H1 (cell line): Measurements from ENCODE around the gene NSUN7. TPM values are rescaled to one million over a fixed set of nuclear protein-coding genes. Genes with fewer than 3 reads are reported as not detected.

Experiments
- CTCF ChIA-PET: fragments of 300-600 bp; sonication (Branson Sonifier 250); formaldehyde crosslinking; loops from one replicate; lab custom pipeline; 2021; ENCODE audit not compliant: partially characterized antibody; lab: Charles Lee
- POLR2A ChIA-PET: fragments of 300-600 bp; sonication (Branson Sonifier 250); formaldehyde crosslinking; loops from one replicate; lab custom pipeline; 2021; ENCODE audit warnings: inconsistent platforms; ENCODE audit not compliant: partially characterized antibody; lab: Charles Lee
- DNase-seq, 2 experiments: peaks; one replicate each; pipeline versions ENCODE4 v3.0.0 to v3.0.0-alpha.2; 2010 to 2022; ENCODE audit warnings: low spot score in 2 of 2, low read depth in 1 of 2, mixed read lengths in 1 of 2
- FAIRE-seq: peaks from 2 replicates; lab custom pipeline; 2011; peaks lifted over from hg19 to GRCh38; lab: Jason Lieb, UNC
- H2AFZ ChIP-seq: 2 replicates; pipeline ENCODE4 v1.8.1; 2012; ENCODE audit warnings: low read length, inconsistent platforms
- H2AK5ac ChIP-seq: 2 replicates; pipeline ENCODE4 v1.6.1; 2013; ENCODE audit warnings: low read depth, low read length
- H2BK120ac ChIP-seq: replicated peaks from 2 replicates; pipeline ENCODE3; 2013; ENCODE audit warnings: low read depth, low read length, inconsistent platforms
- H2BK12ac ChIP-seq: 2 replicates; pipeline ENCODE4 v1.6.1; 2013; ENCODE audit warnings: low read depth, low read length
- H2BK15ac ChIP-seq: 2 replicates; pipeline ENCODE4 v1.6.1; 2013; ENCODE audit warnings: low read length
- H2BK20ac ChIP-seq: 2 replicates; pipeline ENCODE4 v1.6.1; 2013; ENCODE audit warnings: low read length
- H2BK5ac ChIP-seq: 2 replicates; pipeline ENCODE4 v1.6.1; 2013; ENCODE audit warnings: low read depth, low read length
- H3K14ac ChIP-seq: 2 replicates; pipeline ENCODE4 v1.6.1; 2013; ENCODE audit warnings: inconsistent platforms; ENCODE audit not compliant: insufficient read length
- H3K18ac ChIP-seq: 2 replicates; pipeline ENCODE4 v1.6.1; 2013; ENCODE audit warnings: low read length; ENCODE audit errors: extremely low read depth
- H3K23ac ChIP-seq: 2 replicates; pipeline ENCODE4 v1.6.1; 2013; ENCODE audit warnings: inconsistent platforms; ENCODE audit not compliant: insufficient read length
- H3K23me2 ChIP-seq: 2 replicates; pipeline ENCODE4 v1.6.1; 2013; ENCODE audit warnings: low read depth, low read length
- H3K27ac ChIP-seq: 2 replicates; pipeline ENCODE4 v1.6.1; 2011; ENCODE audit warnings: low read depth, low read length, inconsistent platforms
- H3K27me3 ChIP-seq, 4 experiments: replicated peaks in 1 of 4; 1 replicate in 1 of 4; 2 replicates in 3 of 4; pipeline versions ENCODE4 v1.6.1 to v1.8.1; 2011 to 2013; ENCODE audit warnings: low read length in 3 of 4, mild to moderate bottlenecking in 3 of 4, inconsistent platforms in 2 of 4, mixed read lengths in 2 of 4, moderate library complexity in 1 of 4; ENCODE audit not compliant: control insufficient read depth in 3 of 4, insufficient read depth in 3 of 4; ENCODE audit errors: extremely low read depth in 1 of 4
- H3K36me3 ChIP-seq, 4 experiments: 2 replicates each; pipeline versions ENCODE4 v1.6.1 to v1.8.1; 2011 to 2013; ENCODE audit warnings: mild to moderate bottlenecking in 4 of 4, low read length in 3 of 4, moderate library complexity in 2 of 4, control low read depth in 1 of 4, inconsistent platforms in 1 of 4; ENCODE audit not compliant: insufficient read depth in 4 of 4, control insufficient read depth in 2 of 4
- H3K4ac ChIP-seq: replicated peaks from 2 replicates; pipeline ENCODE3; 2013; ENCODE audit warnings: low read length, low read depth, mixed read lengths, inconsistent platforms; ENCODE audit not compliant: insufficient read length
- H3K4me1 ChIP-seq, 4 experiments: replicated peaks in 1 of 4; 1 replicate in 1 of 4; 2 replicates in 3 of 4; pipeline versions ENCODE4 v1.6.1 to v1.8.1; 2011 to 2013; ENCODE audit warnings: low read length in 3 of 4, inconsistent platforms in 2 of 4, mixed read lengths in 1 of 4; ENCODE audit not compliant: insufficient read depth in 4 of 4, control insufficient read depth in 3 of 4
- H3K4me2 ChIP-seq, 2 experiments: 2 replicates each; pipeline versions ENCODE4 v1.6.1 to v1.8.1; 2011 to 2013; ENCODE audit warnings: low read depth in 2 of 2, low read length in 2 of 2, control low read depth in 1 of 2, inconsistent platforms in 1 of 2, mild to moderate bottlenecking in 1 of 2; ENCODE audit not compliant: insufficient read depth in 1 of 2
- H3K4me3 ChIP-seq, 4 experiments: fragments of 200-600, 300-600 bp in 1 of 4; sonication (generic), shearing (Covaris generic), sonication (Bioruptor Twin) in 1 of 4; 2 replicates each; pipeline versions ENCODE4 v1.5.1 to v1.8.1; 2011 to 2016; ENCODE audit warnings: low read length in 4 of 4, low read depth in 3 of 4, control low read depth in 2 of 4, inconsistent platforms in 2 of 4, mild to moderate bottlenecking in 2 of 4, mixed read lengths in 1 of 4, moderate library complexity in 1 of 4; ENCODE audit not compliant: insufficient read depth in 2 of 4; ENCODE audit errors: extremely low read depth in 1 of 4
- H3K56ac ChIP-seq: replicated peaks from 2 replicates; pipeline ENCODE3; 2013; ENCODE audit warnings: low read depth, mild to moderate bottlenecking, mixed read lengths, low read length, inconsistent platforms; ENCODE audit not compliant: insufficient read length
- H3K79me1 ChIP-seq: 2 replicates; pipeline ENCODE4 v1.6.1; 2013; ENCODE audit warnings: low read depth, low read length, control low read depth
- H3K79me2 ChIP-seq, 2 experiments: 2 replicates each; pipeline versions ENCODE4 v1.6.1 to v1.8.1; 2012 to 2013; ENCODE audit warnings: low read length in 2 of 2, mild to moderate bottlenecking in 2 of 2, inconsistent platforms in 1 of 2; ENCODE audit not compliant: insufficient read depth in 2 of 2, control insufficient read depth in 1 of 2
- H3K9ac ChIP-seq, 4 experiments: replicated peaks in 1 of 4; 1 replicate in 1 of 4; 2 replicates in 3 of 4; pipeline versions ENCODE4 v1.6.1 to v1.8.1; 2011 to 2013; ENCODE audit warnings: low read depth in 3 of 4, low read length in 3 of 4, control low read depth in 2 of 4, mild to moderate bottlenecking in 2 of 4, moderate library complexity in 2 of 4, inconsistent platforms in 1 of 4; ENCODE audit errors: extremely low read depth in 1 of 4
- H3K9me3 ChIP-seq, 2 experiments: 2 replicates each; pipeline versions ENCODE4 v1.6.1 to v1.8.1; 2012 to 2013; ENCODE audit warnings: mild to moderate bottlenecking in 2 of 2, moderate library complexity in 2 of 2, control low read depth in 1 of 2, inconsistent platforms in 1 of 2, low read depth in 1 of 2, low read length in 1 of 2, mixed read lengths in 1 of 2; ENCODE audit not compliant: insufficient read depth in 2 of 2
- H4K20me1 ChIP-seq, 2 experiments: replicated peaks in 1 of 2; 2 replicates each; pipeline versions ENCODE3 to v1.8.1; 2011 to 2013; ENCODE audit warnings: inconsistent platforms in 2 of 2, low read length in 2 of 2, mild to moderate bottlenecking in 1 of 2; ENCODE audit not compliant: insufficient read depth in 2 of 2, control insufficient read depth in 1 of 2
- H4K5ac ChIP-seq: 2 replicates; pipeline ENCODE4 v1.6.1; 2013; ENCODE audit warnings: low read length, low read depth, mixed read lengths, inconsistent platforms; ENCODE audit not compliant: insufficient read length
- H4K8ac ChIP-seq: 2 replicates; pipeline ENCODE4 v1.8.0; 2013; ENCODE audit warnings: mild to moderate bottlenecking, moderate library complexity, low read length, inconsistent platforms; ENCODE audit not compliant: insufficient read depth; ENCODE audit errors: extremely low read depth
- H4K91ac ChIP-seq: replicated peaks from 2 replicates; pipeline ENCODE3; 2013; ENCODE audit warnings: low read length, mixed read lengths, inconsistent platforms; ENCODE audit not compliant: insufficient read length
- BCL11A ChIP-seq, 2 experiments: IDR thresholded peaks; one replicate each; pipeline ENCODE4 v1.6.1; 2011; ENCODE audit warnings: low read depth in 2 of 2, low read length in 2 of 2, mild to moderate bottlenecking in 2 of 2
- POU5F1 ChIP-seq: IDR thresholded peaks from 2 replicates; pipeline ENCODE4 v1.6.1; 2011; ENCODE audit warnings: low read depth, mild to moderate bottlenecking, low read length, moderate library complexity
- WGBS, 2 experiments: shearing (Covaris generic) in 1 of 2; methylation state at CpG; one replicate each; pipeline versions ENCODE4 v1.1.6 to v1.1.7; 2013 to 2015; ENCODE audit warnings: low lambda C conversion rate in 2 of 2, mixed read lengths in 2 of 2, inconsistent platforms in 1 of 2, low coverage in 1 of 2, missing lambda C conversion rate in 1 of 2; ENCODE audit not compliant: insufficient replicate concordance in 2 of 2, insufficient coverage in 1 of 2, insufficient read length in 1 of 2; ENCODE audit errors: extremely low coverage in 1 of 2, missing lambda C conversion rate in 1 of 2; 5-methylcytosine and 5-hydroxymethylcytosine counted together
- polyA plus RNA-seq, 7 experiments: library from polyadenylated mRNA; depleted of rRNA in 3 of 7; stranded (reverse) in 5 of 7; unstranded in 2 of 7; fragments of >200 nt in 5 of 7; fragments of 200-250 nt in 2 of 7; gene quantifications; 1 replicate in 5 of 7; 2 replicates in 1 of 7; 4 replicates in 1 of 7; pipeline versions ENCODE4 v1.2.1 to v1.2.3, GENCODE V29; 2011 to 2013; ENCODE audit warnings: missing spikeins in 2 of 7, mixed read lengths in 2 of 7
- total RNA-seq: library from RNA; stranded (reverse); fragmentation: NEBNext Ultra II Directional; extraction: Animal tissue kit (Norgen Biotek cat#: 25700); gene quantifications from 2 replicates; pipeline ENCODE4 v1.2.1, GENCODE V29; 2021

Gene NSUN7
- total and polyA plus RNA-seq, 2 of the 8 experiments (the other 6 are each of a cell fraction or from before 2014, with no cell fraction given) = 8.8 to 24.4 TPM

DNA sequence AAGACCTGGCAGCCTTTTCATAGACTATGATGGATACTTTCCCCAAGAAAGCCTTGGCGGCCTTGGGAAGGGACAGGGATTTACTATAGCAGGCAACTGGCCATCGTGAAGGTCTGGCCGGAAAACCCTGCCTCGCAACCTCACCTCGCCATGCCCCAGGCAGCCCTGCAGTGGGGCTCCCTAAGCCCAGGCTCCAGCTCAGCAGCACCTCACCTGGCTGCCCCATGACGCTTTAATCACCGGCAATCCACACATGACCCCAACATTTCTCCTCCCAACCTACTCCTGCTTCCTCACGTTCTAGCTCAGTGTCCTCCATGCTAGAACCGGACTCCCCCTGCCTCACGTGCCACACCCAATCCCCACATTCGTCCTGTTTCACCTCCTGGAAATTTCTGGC, 82.4 kb downstream of the NSUN7 start:
- Histone ChIP-seq H2BK120ac (no peak overlapping the region), H3K9me3 (no peaks in the 10 kb centered on the region; a peak in 1 of 4 replicates), H3K36me3 (peaks cover 2 to 34% (median 10%) of the 10 kb centered on the region in 4 experiments; a peak in 7 of 8 replicates), H3K27ac (no peak overlapping the region), H2BK20ac (no peak overlapping the region), H2AFZ (no peak overlapping the region), H3K4me3 (no peak overlapping the region), H3K79me2 (peaks cover 0 to 22% of the 10 kb centered on the region in 2 experiments; a peak in 2 of 4 replicates), H3K4me2 (no peak overlapping the region), H3K56ac (no peak overlapping the region), H3K9ac (no peak overlapping the region), H3K23ac (no peak overlapping the region), H2BK15ac (no peak overlapping the region), H3K27me3 (no peaks in the 10 kb centered on the region), H2BK5ac (no peak overlapping the region), H4K8ac (peak overlapping the region; percentile 57; the same call in 1 of the 2 replicates), H4K5ac (no peak overlapping the region), H4K91ac (no peak overlapping the region), H3K14ac (no peak overlapping the region), H3K23me2 (no peaks in the 10 kb centered on the region; the same call in 1 of the 2 replicates), H2BK12ac (no peak overlapping the region), H3K79me1 (peaks cover 10% of the 10 kb centered on the region), H4K20me1 (peaks cover 4 to 9% of the 10 kb centered on the region in 2 experiments), H3K18ac (no peak overlapping the region), H3K4me1 (no peaks in the 10 kb centered on the region), H2AK5ac (0 out of 2 replicates have a peak overlapping the region, but pooled peaks have one; percentile 6), H3K4ac (no peak overlapping the region)
- ChIA-PET CTCF (interaction anchor here (0.7 to 5.8 kb wide), 4 partner anchors 11 to 50 kb away, joined by 3 to 41 read pairs (median 4); no protein-coding TSS in a partner anchor), POLR2A (no interaction called here)
- no peak for FAIRE-seq
- WGBS, 2 experiments = 86% methylated on average over 11 of the region's 11 CpGs; no CpG with 5 or more reads in 1 of the 2 experiments
- TF ChIP-seq POU5F1 = no peak
- no peak for TF ChIP-seq BCL11A (IDR thresholded peaks at IDR 0.05; ENCODE audit: low read depth in 2 of 2, low read length in 2 of 2)
- no peak for DNase-seq
